Keratinocyte (primary cell): ENCODE measurements around the gene ENKD1. TPM values are rescaled to one million over a fixed set of nuclear protein-coding genes. Genes with fewer than 3 reads are reported as not detected.

Experiments used
- DNase-seq: peaks from one replicate; pipeline ENCODE4 v3.0.0-alpha.2; 2011; ENCODE audit warnings: low read depth, missing footprints, low spot score
- FAIRE-seq: peaks from 2 replicates; lab custom pipeline; 2011; peaks lifted over from hg19 to GRCh38; lab: Jason Lieb, UNC
- H2AFZ ChIP-seq: 2 replicates; pipeline ENCODE4 v1.6.0; 2012; ENCODE audit warnings: low read length, control low read depth, inconsistent platforms; ENCODE audit not compliant: control insufficient read depth
- H3K27ac ChIP-seq: 2 replicates; pipeline ENCODE4 v1.5.1; 2011; ENCODE audit warnings: low read length; ENCODE audit not compliant: control insufficient read depth, insufficient read depth
- H3K27me3 ChIP-seq: 3 replicates; pipeline ENCODE4 v1.6.0; 2011; ENCODE audit warnings: low read length; ENCODE audit not compliant: control insufficient read depth, insufficient read depth; ENCODE audit errors: extremely low read depth
- H3K36me3 ChIP-seq, 2 experiments: 2 replicates in 1 of 2; 3 replicates in 1 of 2; pipeline ENCODE4 v1.5.1; 2011; ENCODE audit warnings: low read length in 2 of 2, mild to moderate bottlenecking in 1 of 2; ENCODE audit not compliant: control insufficient read depth in 2 of 2, insufficient read depth in 2 of 2; ENCODE audit errors: extremely low read depth in 1 of 2
- H3K4me1 ChIP-seq: 3 replicates; pipeline ENCODE4 v1.5.1; 2011; ENCODE audit warnings: low read length; ENCODE audit not compliant: control insufficient read depth, insufficient read depth; ENCODE audit errors: extremely low read depth
- H3K4me2 ChIP-seq: 3 replicates; pipeline ENCODE4 v1.6.0; 2011; ENCODE audit warnings: low read depth, low read length; ENCODE audit not compliant: control insufficient read depth, insufficient read depth; ENCODE audit errors: extremely low read depth
- H3K4me3 ChIP-seq, 3 experiments: fragments of 200-600 bp in 1 of 3; sonication (generic) in 1 of 3; 2 replicates in 2 of 3; 3 replicates in 1 of 3; pipeline ENCODE4 v1.5.1; 2011 to 2016; ENCODE audit warnings: low read length in 3 of 3, mild to moderate bottlenecking in 3 of 3, control low read depth in 2 of 3, inconsistent platforms in 1 of 3, low read depth in 1 of 3, mixed read lengths in 1 of 3, mixed run types in 1 of 3, moderate library complexity in 1 of 3; ENCODE audit not compliant: control insufficient read depth in 2 of 3, insufficient read depth in 2 of 3; ENCODE audit errors: extremely low read depth in 1 of 3
- H3K79me2 ChIP-seq: 2 replicates; pipeline ENCODE4 v1.6.0; 2012; ENCODE audit warnings: low read length; ENCODE audit not compliant: control insufficient read depth, insufficient read depth
- H3K9ac ChIP-seq: 3 replicates; pipeline ENCODE4 v1.6.0; 2011; ENCODE audit warnings: low read length; ENCODE audit not compliant: control insufficient read depth, insufficient read depth; ENCODE audit errors: extremely low read depth
- H3K9me1 ChIP-seq: 3 replicates; pipeline ENCODE4 v1.6.0; 2011; ENCODE audit warnings: low read length; ENCODE audit not compliant: control insufficient read depth, insufficient read depth; ENCODE audit errors: extremely low read depth
- H3K9me3 ChIP-seq: 2 replicates; pipeline ENCODE4 v1.5.1; 2012; ENCODE audit warnings: low read depth, low read length; ENCODE audit not compliant: control insufficient read depth
- H4K20me1 ChIP-seq: 3 replicates; pipeline ENCODE4 v1.6.0; 2011; ENCODE audit warnings: low read length; ENCODE audit not compliant: control insufficient read depth, insufficient read depth; ENCODE audit errors: extremely low read depth
- CTCF ChIP-seq, 3 experiments: IDR thresholded peaks in 1 of 3; conservative IDR thresholded peaks in 1 of 3; optimal IDR thresholded peaks in 1 of 3; 2 replicates in 2 of 3; 3 replicates in 1 of 3; pipeline versions ENCODE3 to v1.5.1; 2011; ENCODE audit warnings: low read length in 3 of 3, mild to moderate bottlenecking in 3 of 3, moderate library complexity in 2 of 3, control low read depth in 1 of 3, inconsistent platforms in 1 of 3; ENCODE audit not compliant: insufficient read depth in 2 of 3; ENCODE audit errors: extremely low read depth in 1 of 3
- EZH2 ChIP-seq: IDR thresholded peaks from one replicate; pipeline ENCODE4 v1.6.1; 2012; ENCODE audit warnings: inconsistent platforms, mild to moderate bottlenecking, low read length, moderate library complexity
- dilution Hi-C: fragments of 300-500 bp; cut with MboI; formaldehyde crosslinking; loops from one replicate; pipeline ENCODE4 v1.7.0; 2020; ENCODE audit warnings: low sequenced_read_pairs; ENCODE audit not compliant: extremely low pct_ligation_motif_present
- polyA plus RNA-seq, 5 experiments: library from polyadenylated mRNA; depleted of rRNA in 3 of 5; stranded (reverse) in 3 of 5; stranded (forward) in 1 of 5; unstranded in 1 of 5; fragments of >200 nt; gene quantifications; 1 replicate in 1 of 5; 2 replicates in 3 of 5; 3 replicates in 1 of 5; pipeline versions ENCODE4 v1.2.1 to v1.2.3, GENCODE V29; 2011 to 2012; ENCODE audit warnings: missing spikeins in 2 of 5, low read depth in 1 of 5, low replicate concordance in 1 of 5

Gene ENKD1
- polyA plus RNA-seq, 1 donor (not counting 4 experiments of a cell fraction or from before 2014, with no cell fraction given) = 4.4 TPM

DNA sequence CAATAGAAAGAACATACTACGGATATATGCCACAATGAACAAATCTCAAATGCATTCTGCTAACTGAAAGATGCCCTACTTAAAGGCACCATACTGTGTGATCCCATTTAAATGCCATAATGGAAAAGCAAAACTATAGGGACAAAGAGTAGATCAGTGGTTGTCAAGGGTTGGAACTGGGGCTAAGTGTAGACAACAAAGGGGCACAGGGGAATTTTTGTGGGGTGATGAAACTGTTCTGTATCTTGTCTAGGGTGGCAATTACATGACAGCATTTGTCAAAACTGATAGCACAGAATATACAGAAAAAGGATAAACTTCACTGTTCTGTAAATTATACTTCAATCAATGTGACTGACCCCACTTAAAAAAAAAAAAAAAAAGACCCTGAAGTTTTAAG is 34.9 kb upstream of the ENKD1 start:
- H4K20me1 ChIP-seq = peaks cover 3% of the 10 kb centered on the region
- TF ChIP-seq EZH2 (no peak), CTCF (optimal IDR thresholded peaks at IDR 0.05 in 1 of 3, IDR thresholded peaks at IDR 0.05 in 1 of 3, conservative IDR thresholded peaks at IDR 0.05 in 1 of 3; ENCODE audit: extremely low read depth in 1 of 3, insufficient read depth in 2 of 3, low read length in 3 of 3) (no peak)
- no peak for FAIRE-seq

DNA sequence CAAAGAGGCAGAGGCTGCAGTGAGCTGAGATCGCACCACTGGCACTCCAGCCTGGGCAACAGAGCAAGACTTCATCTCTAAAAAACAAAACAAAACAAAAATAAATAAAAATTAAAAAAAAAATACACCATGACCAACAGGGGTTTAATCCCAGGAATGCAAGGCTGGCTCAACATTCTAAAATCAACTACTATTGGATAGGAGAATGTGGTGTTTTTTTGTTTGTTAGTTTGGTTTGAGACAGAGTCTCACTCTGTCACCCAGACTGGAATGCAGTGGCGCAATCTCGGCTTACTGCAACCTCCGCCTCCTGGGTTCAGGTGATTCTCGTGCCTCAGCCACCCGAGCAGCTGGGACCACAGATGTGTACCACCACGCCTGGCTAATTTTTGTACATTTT is 32.7 kb upstream of the ENKD1 start:
- FAIRE-seq = no peak

More for the DNA sequence above, 34.9 kb upstream of the ENKD1 start:
- H3K27ac ChIP-seq = no peak overlapping the region
- no peaks in the 10 kb centered on the region for H3K9me1 ChIP-seq
- no peak for DNase-seq
- no peaks in the 10 kb centered on the region for H3K9me3 ChIP-seq
- peaks cover 55% of the 10 kb centered on the region for H3K79me2 ChIP-seq
- H3K4me2 ChIP-seq = no peak overlapping the region
- no peak overlapping the region for H2AFZ ChIP-seq
- H3K4me1 ChIP-seq = peaks cover 10% of the 10 kb centered on the region
- H3K4me3 ChIP-seq = no peak overlapping the region
- dilution Hi-C loops = no loop called here
- no peak overlapping the region for H3K9ac ChIP-seq
- no peaks in the 10 kb centered on the region for H3K27me3 ChIP-seq
- H3K36me3 ChIP-seq = peaks cover 3 to 6% of the 10 kb centered on the region in 2 experiments

More for the DNA sequence above, 32.7 kb upstream of the ENKD1 start:
- Histone ChIP-seq H3K36me3 (peaks cover 3 to 6% of the 10 kb centered on the region in 2 experiments), H3K4me3 (no peak overlapping the region), H3K9me1 (no peaks in the 10 kb centered on the region), H3K4me1 (peaks cover 10% of the 10 kb centered on the region), H3K79me2 (peaks cover 40% of the 10 kb centered on the region), H3K27ac (no peak overlapping the region), H2AFZ (no peak overlapping the region), H3K9ac (no peak overlapping the region), H3K4me2 (no peak overlapping the region), H3K27me3 (no peaks in the 10 kb centered on the region), H3K9me3 (no peaks in the 10 kb centered on the region), H4K20me1 (peaks cover 3% of the 10 kb centered on the region)
- no peak for DNase-seq
- dilution Hi-C loops = no loop called here
- no peak for TF ChIP-seq CTCF (optimal IDR thresholded peaks at IDR 0.05 in 1 of 3, IDR thresholded peaks at IDR 0.05 in 1 of 3, conservative IDR thresholded peaks at IDR 0.05 in 1 of 3; ENCODE audit: extremely low read depth in 1 of 3, insufficient read depth in 2 of 3, low read length in 3 of 3)
- no peak for TF ChIP-seq EZH2
